GM19025 (cell line): Measurements from ENCODE around the gene SNCG.
"Not testable (repeated sequence)": the region's sequence is repeated elsewhere in the genome, so short reads cannot be mapped to it uniquely, and the experiment has no call there.

Experiments
- ATAC-seq: cut with Tn5 transposase; IDR thresholded peaks from one replicate; pipeline ENCODE4 v1.9.1; 2021; ENCODE audit warnings: mild to moderate bottlenecking, low read depth, moderate library complexity; ENCODE audit not compliant: unreplicated experiment

SNCG gene

GRCh38 chr10:86944471-86944870 lies 13.9 kb upstream of the SNCG start:
- ATAC-seq = no peak

- no peak for ATAC-seq
These were observed 13.5 kb upstream of the SNCG start for GRCh38 chr10:86944907-86945306.

- no peak for ATAC-seq
These were observed 12.8 kb upstream of the SNCG start for GRCh38 chr10:86945361-86946212.

- no peak for ATAC-seq
These were observed 11.9 kb upstream of the SNCG start for GRCh38 chr10:86946213-86947155.

- ATAC-seq = not testable (repeated sequence)
These were observed 10.6 kb upstream of the SNCG start for GRCh38 chr10:86947806-86948205.

GRCh38 chr10:86950349-86950748 lies 8.1 kb upstream of the SNCG start:
- no peak for ATAC-seq

GRCh38 chr10:86951184-86951761 lies 7.1 kb upstream of the SNCG start:
- ATAC-seq = no peak

- ATAC-seq = no peak
These were observed 6.3 kb upstream of the SNCG start for GRCh38 chr10:86952106-86952505.

GRCh38 chr10:86952697-86953096 lies 5.7 kb upstream of the SNCG start:
- ATAC-seq = not testable (repeated sequence)

GRCh38 chr10:86953747-86954680 lies 4.4 kb upstream of the SNCG start:
- no peak for ATAC-seq

- no peak for ATAC-seq
These were observed 3.5 kb upstream of the SNCG start for GRCh38 chr10:86954681-86955500.

GRCh38 chr10:86955501-86956194 lies 2.8 kb upstream of the SNCG start:
- no peak for ATAC-seq

GRCh38 chr10:86956195-86956847 lies 2.1 kb upstream of the SNCG start:
- no peak for ATAC-seq

GRCh38 chr10:86956848-86957448 lies 1.5 kb upstream of the SNCG start:
- no peak for ATAC-seq

- ATAC-seq = no peak
These were observed 806 bp upstream of the SNCG start, which contains the start of gene MMRN2 for GRCh38 chr10:86957471-86958115. TSS of gene MMRN2 (minus strand) at chr10:86957615. CDS start at chr10:86957541, 74 bp downstream.

GRCh38 chr10:86958901-86959736 lies 720 bp downstream of the SNCG start:
- no peak for ATAC-seq
